Mesendoderm (in vitro differentiated cells): ENCODE results near the gene NAALAD2.

Experiments used
- DNase-seq: peaks from one replicate; pipeline ENCODE4 v3.0.0; 2013
- H2AK5ac ChIP-seq: 2 replicates; pipeline ENCODE4 v1.6.1; 2013; ENCODE audit warnings: low read length, inconsistent platforms
- H2BK120ac ChIP-seq: 2 replicates; pipeline ENCODE4 v1.6.1; 2013; ENCODE audit warnings: low read depth, mild to moderate bottlenecking, low read length, moderate library complexity, mixed read lengths
- H2BK15ac ChIP-seq: replicated peaks from 2 replicates; pipeline ENCODE4 v1.6.1; 2013; ENCODE audit warnings: low read depth, mild to moderate bottlenecking, moderate library complexity
- H2BK5ac ChIP-seq: 2 replicates; pipeline ENCODE4 v1.6.1; 2013; ENCODE audit warnings: low read length, inconsistent platforms
- H3K18ac ChIP-seq: 2 replicates; pipeline ENCODE4 v1.6.1; 2013; ENCODE audit warnings: mild to moderate bottlenecking, low read length, mixed read lengths
- H3K23ac ChIP-seq: one replicate; pipeline ENCODE4 v1.6.1; 2013; ENCODE audit warnings: low read length
- H3K27ac ChIP-seq: 2 replicates; pipeline ENCODE4 v1.5.1; 2013; ENCODE audit warnings: low read depth, mild to moderate bottlenecking, inconsistent platforms, low read length, moderate library complexity
- H3K27me3 ChIP-seq: 2 replicates; pipeline ENCODE4 v1.6.1; 2013; ENCODE audit warnings: low read length, control low read depth, mild to moderate bottlenecking, inconsistent platforms; ENCODE audit not compliant: insufficient read depth, poor library complexity
- H3K36me3 ChIP-seq: 2 replicates; pipeline ENCODE4 v1.6.1; 2013; ENCODE audit warnings: low read length, inconsistent platforms; ENCODE audit not compliant: control insufficient read depth, insufficient read depth
- H3K4ac ChIP-seq: one replicate; pipeline ENCODE4 v1.6.1; 2013; ENCODE audit warnings: low read depth, mild to moderate bottlenecking, low read length, moderate library complexity
- H3K4me1 ChIP-seq: 2 replicates; pipeline ENCODE4 v1.6.1; 2013; ENCODE audit warnings: low read depth, low read length, inconsistent platforms; ENCODE audit not compliant: control insufficient read depth
- H3K4me2 ChIP-seq: 2 replicates; pipeline ENCODE4 v1.6.1; 2013; ENCODE audit warnings: low read length
- H3K4me3 ChIP-seq: 2 replicates; pipeline ENCODE4 v1.5.1; 2013; ENCODE audit warnings: mild to moderate bottlenecking, low read length
- H3K56ac ChIP-seq: one replicate; pipeline ENCODE4 v1.6.1; 2013; ENCODE audit warnings: low read length
- H3K79me1 ChIP-seq: 2 replicates; pipeline ENCODE4 v1.6.1; 2013; ENCODE audit warnings: low read length, inconsistent platforms
- H3K79me2 ChIP-seq: 2 replicates; pipeline ENCODE4 v1.6.1; 2013; ENCODE audit warnings: mild to moderate bottlenecking, low read length; ENCODE audit not compliant: control insufficient read depth, insufficient read depth
- H3K9ac ChIP-seq: 2 replicates; pipeline ENCODE4 v1.6.1; 2013; ENCODE audit warnings: low read length, inconsistent platforms
- H4K5ac ChIP-seq: one replicate; pipeline ENCODE4 v1.6.1; 2013; ENCODE audit warnings: low read length
- H4K8ac ChIP-seq: one replicate; pipeline ENCODE4 v1.6.1; 2013; ENCODE audit warnings: low read depth, mild to moderate bottlenecking, control low read depth, low read length, moderate library complexity
- WGBS: extraction: QIAGEN DNeasy Blood & Tissue Kit; methylation state at CpG from one replicate; pipeline ENCODE4 v1.1.7; 2013; ENCODE audit warnings: low lambda C conversion rate, missing lambda C conversion rate; ENCODE audit not compliant: insufficient coverage; ENCODE audit errors: extremely low coverage; 5-methylcytosine and 5-hydroxymethylcytosine counted together

NAALAD2 gene

GRCh38 chr11:90168571-90168970 is 34.1 kb downstream of the NAALAD2 start:
- no peaks in the 10 kb centered on the region for H3K27me3 ChIP-seq
- no peak overlapping the region for H3K18ac ChIP-seq
- H4K5ac ChIP-seq: no peak overlapping the region
- no peak overlapping the region for H3K4me3 ChIP-seq
- H3K4ac ChIP-seq: no peak overlapping the region
- no peaks in the 10 kb centered on the region for H3K4me1 ChIP-seq
- no peak overlapping the region for H2BK15ac ChIP-seq
- H3K79me2 ChIP-seq: no peaks in the 10 kb centered on the region
- no peak overlapping the region for H3K56ac ChIP-seq
- no peak overlapping the region for H3K9ac ChIP-seq
- H3K79me1 ChIP-seq: no peaks in the 10 kb centered on the region
- H3K23ac ChIP-seq: no peak overlapping the region
- WGBS: no CpG with 5 or more reads among the region's 3 CpGs
- no peak overlapping the region for H4K8ac ChIP-seq
- no peak overlapping the region for H2BK120ac ChIP-seq
- H2BK5ac ChIP-seq: no peak overlapping the region
- H3K36me3 ChIP-seq: no peaks in the 10 kb centered on the region
- no peak overlapping the region for H3K4me2 ChIP-seq
- H3K27ac ChIP-seq: no peak overlapping the region
- no peak overlapping the region for H2AK5ac ChIP-seq
- DNase-seq: no peak

DNA sequence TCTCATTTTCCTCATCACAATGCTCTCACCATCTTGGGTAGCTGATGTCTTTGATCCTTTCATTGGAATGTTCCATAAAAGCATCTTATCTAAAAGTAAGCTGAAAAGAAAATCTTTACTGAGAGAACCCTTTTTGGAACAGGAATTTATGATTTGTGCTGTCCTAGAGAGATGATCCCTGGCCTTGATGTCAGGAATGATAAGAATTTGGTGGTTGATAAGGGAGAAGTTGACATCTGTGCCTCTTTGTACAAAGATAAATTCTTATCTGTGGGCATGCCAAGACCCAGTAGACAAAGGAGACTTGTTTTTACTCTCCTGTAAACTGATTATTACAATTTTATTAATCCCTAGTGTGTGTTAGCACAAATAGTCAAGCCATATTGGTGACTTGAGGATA is 36.9 kb downstream of the NAALAD2 start:
- H4K5ac ChIP-seq: no peak overlapping the region
- H3K18ac ChIP-seq: no peak overlapping the region
- no peak overlapping the region for H2BK120ac ChIP-seq
- no peak overlapping the region for H3K23ac ChIP-seq
- no peaks in the 10 kb centered on the region for H3K79me1 ChIP-seq
- no peak overlapping the region for H3K4me3 ChIP-seq
- H2BK15ac ChIP-seq: no peak overlapping the region
- H3K4ac ChIP-seq: no peak overlapping the region
- DNase-seq: peak; percentile 49
- no peak overlapping the region for H3K4me2 ChIP-seq
- no peak overlapping the region for H4K8ac ChIP-seq
- no peak overlapping the region for H3K9ac ChIP-seq
- no peak overlapping the region for H2AK5ac ChIP-seq
- no peaks in the 10 kb centered on the region for H3K4me1 ChIP-seq
- no peak overlapping the region for H3K27ac ChIP-seq
- no peaks in the 10 kb centered on the region for H3K79me2 ChIP-seq
- no peak overlapping the region for H2BK5ac ChIP-seq
- no peaks in the 10 kb centered on the region for H3K27me3 ChIP-seq
- no peak overlapping the region for H3K56ac ChIP-seq
- no peaks in the 10 kb centered on the region for H3K36me3 ChIP-seq

DNA sequence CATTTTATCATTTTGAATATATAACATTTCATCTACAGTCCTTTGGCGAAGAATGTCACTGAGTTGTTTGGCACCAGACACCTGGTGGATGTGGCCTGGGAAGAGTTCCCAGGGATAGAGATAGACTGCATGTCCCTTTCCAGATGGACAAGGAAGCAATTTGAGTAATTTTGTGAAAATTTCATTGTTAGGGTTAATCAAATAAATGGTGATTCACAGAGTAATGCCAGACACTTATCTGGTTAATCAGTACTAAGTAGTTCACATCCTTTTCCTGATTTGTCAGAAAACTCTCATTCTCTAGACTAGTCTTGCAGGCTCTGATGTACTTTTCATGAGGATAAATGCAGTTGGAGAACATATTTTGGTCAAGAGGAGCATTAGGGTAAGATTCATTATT is 41.6 kb downstream of the NAALAD2 start:
- WGBS: no CpG with 5 or more reads among the region's 1 CpG
- Histone ChIP-seq H3K56ac (no peak overlapping the region), H2BK120ac (no peak overlapping the region), H2AK5ac (no peak overlapping the region), H3K4ac (no peak overlapping the region), H3K27ac (no peak overlapping the region), H4K8ac (no peak overlapping the region), H4K5ac (no peak overlapping the region), H3K4me3 (no peak overlapping the region), H3K36me3 (no peaks in the 10 kb centered on the region), H3K4me2 (no peak overlapping the region), H3K9ac (no peak overlapping the region), H3K79me1 (no peaks in the 10 kb centered on the region), H3K23ac (no peak overlapping the region), H3K27me3 (no peaks in the 10 kb centered on the region), H2BK15ac (no peak overlapping the region), H2BK5ac (no peak overlapping the region), H3K4me1 (no peaks in the 10 kb centered on the region), H3K79me2 (no peaks in the 10 kb centered on the region), H3K18ac (no peak overlapping the region)
- DNase-seq: peak; percentile 8

DNA sequence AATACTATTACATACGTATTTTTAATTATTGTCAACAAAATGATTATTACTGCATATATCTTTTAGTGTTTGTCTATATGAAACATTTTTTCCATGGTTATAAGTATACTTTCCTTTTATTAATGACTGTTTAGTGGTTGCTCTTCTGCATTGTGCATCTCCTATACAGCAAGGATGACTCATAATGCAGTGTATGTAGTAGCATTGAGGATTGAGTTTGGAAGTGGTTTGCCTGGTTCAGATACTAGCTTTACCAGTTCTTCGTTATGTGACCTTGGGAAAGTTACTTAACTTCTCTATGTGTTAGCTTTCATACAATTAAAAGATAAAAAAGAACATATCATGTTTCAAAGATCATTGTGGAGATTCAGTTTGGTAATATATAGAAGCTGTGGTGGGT is 44.3 kb downstream of the NAALAD2 start:
- Histone ChIP-seq H3K23ac (no peak overlapping the region), H2BK120ac (no peak overlapping the region), H2BK15ac (no peak overlapping the region), H3K4ac (no peak overlapping the region), H3K36me3 (no peaks in the 10 kb centered on the region), H3K18ac (no peak overlapping the region), H3K79me1 (no peaks in the 10 kb centered on the region), H3K56ac (no peak overlapping the region), H3K4me1 (no peaks in the 10 kb centered on the region), H2BK5ac (no peak overlapping the region), H4K5ac (no peak overlapping the region), H3K4me2 (no peak overlapping the region), H4K8ac (no peak overlapping the region), H3K27ac (no peak overlapping the region), H3K79me2 (no peaks in the 10 kb centered on the region), H3K9ac (no peak overlapping the region), H3K4me3 (no peak overlapping the region), H2AK5ac (no peak overlapping the region), H3K27me3 (no peaks in the 10 kb centered on the region)
- no peak for DNase-seq
- no CpG with 5 or more reads among the region's 2 CpGs for WGBS

- Histone ChIP-seq H3K4me1 (no peaks in the 10 kb centered on the region), H3K4ac (no peak overlapping the region), H3K79me1 (no peaks in the 10 kb centered on the region), H4K5ac (no peak overlapping the region), H3K27ac (no peak overlapping the region), H2BK120ac (no peak overlapping the region), H3K56ac (no peak overlapping the region), H3K27me3 (no peaks in the 10 kb centered on the region), H3K4me2 (no peak overlapping the region), H3K4me3 (no peak overlapping the region), H2AK5ac (no peak overlapping the region), H3K36me3 (no peaks in the 10 kb centered on the region), H3K79me2 (no peaks in the 10 kb centered on the region), H3K23ac (no peak overlapping the region), H2BK5ac (no peak overlapping the region), H3K9ac (no peak overlapping the region), H3K18ac (no peak overlapping the region), H2BK15ac (no peak overlapping the region), H4K8ac (no peak overlapping the region)
- DNase-seq: no peak
- no CpG with 5 or more reads among the region's 2 CpGs for WGBS
Measured at GRCh38 chr11:90179923-90180322, 45.5 kb downstream of the NAALAD2 start.

DNA sequence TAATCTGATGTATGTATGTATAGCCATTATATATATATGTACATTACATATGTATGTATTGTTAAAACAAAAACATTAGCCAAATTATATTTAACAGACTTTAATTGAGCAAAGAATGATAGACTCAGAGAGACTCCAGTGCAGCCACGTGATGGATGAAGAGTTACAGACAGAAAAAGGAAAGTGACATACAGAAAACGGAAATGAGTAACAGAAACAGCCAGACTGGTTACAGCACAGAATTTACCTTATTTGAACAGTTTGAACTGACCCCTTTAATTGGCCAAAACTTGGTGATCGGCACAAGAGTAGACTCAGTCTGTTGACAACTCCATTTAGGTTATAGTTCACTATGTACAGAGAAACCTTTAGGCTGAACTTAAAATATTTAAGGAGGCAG is 53.4 kb downstream of the NAALAD2 start:
- Histone ChIP-seq H4K5ac (no peak overlapping the region), H3K9ac (no peak overlapping the region), H3K79me1 (no peaks in the 10 kb centered on the region), H2BK15ac (no peak overlapping the region), H3K4ac (no peak overlapping the region), H3K4me1 (no peaks in the 10 kb centered on the region), H2BK120ac (no peak overlapping the region), H3K4me2 (no peak overlapping the region), H3K79me2 (no peaks in the 10 kb centered on the region), H2AK5ac (no peak overlapping the region), H3K23ac (no peak overlapping the region), H3K36me3 (no peaks in the 10 kb centered on the region), H3K27ac (no peak overlapping the region), H3K18ac (no peak overlapping the region), H4K8ac (no peak overlapping the region), H3K27me3 (no peaks in the 10 kb centered on the region), H3K4me3 (no peak overlapping the region), H2BK5ac (no peak overlapping the region), H3K56ac (no peak overlapping the region)
- no peak for DNase-seq
- no CpG with 5 or more reads among the region's 3 CpGs for WGBS
